ENCODE data around the gene USP48. TPM values are rescaled to one million over a fixed set of nuclear protein-coding genes. Genes with fewer than 3 reads are reported as not detected.

USP48 gene
- total RNA-seq, 1 donor from 2014 or later, result 56.4 TPM

DNA sequence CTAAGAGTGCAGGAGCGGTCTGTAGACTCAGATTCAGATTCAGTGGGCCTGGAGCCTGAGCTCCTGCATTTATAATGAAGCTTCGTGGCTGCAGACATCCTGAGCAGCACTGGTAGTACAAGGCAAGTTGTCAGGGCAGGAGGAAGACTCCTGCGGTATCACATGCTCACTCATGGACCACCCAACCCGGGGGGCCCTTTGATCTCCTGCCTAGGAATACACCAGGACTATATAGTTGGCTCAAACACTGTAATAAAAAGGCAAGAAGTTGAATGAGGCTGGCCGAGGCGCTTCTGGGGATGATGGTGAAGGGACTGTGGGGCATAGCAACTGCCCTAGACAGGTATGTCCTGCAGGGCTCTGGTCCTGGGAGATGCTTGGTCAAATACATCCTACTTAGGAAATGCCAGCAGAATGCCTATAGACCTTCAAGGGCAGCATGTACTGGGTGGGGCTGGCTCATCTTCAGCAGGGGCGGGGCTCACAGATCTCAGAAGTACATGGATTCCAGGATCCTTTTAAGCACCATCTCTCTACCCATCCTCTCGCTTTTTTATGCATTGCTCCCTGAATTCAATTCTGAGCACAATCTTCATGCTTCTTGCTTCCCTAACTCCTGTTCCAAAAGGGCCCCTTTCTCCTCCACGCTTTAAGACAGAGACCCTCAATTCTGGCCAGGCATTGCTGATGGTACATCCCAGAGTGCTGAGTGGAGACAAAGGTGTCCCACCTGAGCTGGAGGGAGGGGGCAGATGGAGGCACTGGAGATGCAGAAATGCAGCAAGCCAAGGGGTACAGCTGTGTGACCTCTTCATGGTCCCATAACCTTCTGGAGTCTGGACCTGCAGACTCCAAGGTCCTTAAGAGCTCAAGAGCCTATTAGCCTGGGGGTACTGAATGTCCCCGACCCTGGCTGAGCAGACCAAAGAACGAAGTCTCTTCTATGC lies 111.7 kb downstream of the USP48 start:
- peaks cover 31% of the 10 kb centered on the region for H3K27me3 ChIP-seq
- intact Hi-C loops (cut with DNase I), result no loop called here
- H3K4me3 ChIP-seq, result no peak overlapping the region
- H3K4me1 ChIP-seq, result peaks cover 42% of the 10 kb centered on the region
- DNase-seq (no peak), ATAC-seq (no peak)
- TF ChIP-seq, protein P1, sequence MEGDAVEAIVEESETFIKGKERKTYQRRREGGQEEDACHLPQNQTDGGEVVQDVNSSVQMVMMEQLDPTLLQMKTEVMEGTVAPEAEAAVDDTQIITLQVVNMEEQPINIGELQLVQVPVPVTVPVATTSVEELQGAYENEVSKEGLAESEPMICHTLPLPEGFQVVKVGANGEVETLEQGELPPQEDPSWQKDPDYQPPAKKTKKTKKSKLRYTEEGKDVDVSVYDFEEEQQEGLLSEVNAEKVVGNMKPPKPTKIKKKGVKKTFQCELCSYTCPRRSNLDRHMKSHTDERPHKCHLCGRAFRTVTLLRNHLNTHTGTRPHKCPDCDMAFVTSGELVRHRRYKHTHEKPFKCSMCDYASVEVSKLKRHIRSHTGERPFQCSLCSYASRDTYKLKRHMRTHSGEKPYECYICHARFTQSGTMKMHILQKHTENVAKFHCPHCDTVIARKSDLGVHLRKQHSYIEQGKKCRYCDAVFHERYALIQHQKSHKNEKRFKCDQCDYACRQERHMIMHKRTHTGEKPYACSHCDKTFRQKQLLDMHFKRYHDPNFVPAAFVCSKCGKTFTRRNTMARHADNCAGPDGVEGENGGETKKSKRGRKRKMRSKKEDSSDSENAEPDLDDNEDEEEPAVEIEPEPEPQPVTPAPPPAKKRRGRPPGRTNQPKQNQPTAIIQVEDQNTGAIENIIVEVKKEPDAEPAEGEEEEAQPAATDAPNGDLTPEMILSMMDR (IDR thresholded peaks at IDR 0.05), result no peak
- no peaks in the 10 kb centered on the region for H3K9me3 ChIP-seq
- H3K27ac ChIP-seq, result no peak overlapping the region
- H3K36me3 ChIP-seq, result no peaks in the 10 kb centered on the region

DNA sequence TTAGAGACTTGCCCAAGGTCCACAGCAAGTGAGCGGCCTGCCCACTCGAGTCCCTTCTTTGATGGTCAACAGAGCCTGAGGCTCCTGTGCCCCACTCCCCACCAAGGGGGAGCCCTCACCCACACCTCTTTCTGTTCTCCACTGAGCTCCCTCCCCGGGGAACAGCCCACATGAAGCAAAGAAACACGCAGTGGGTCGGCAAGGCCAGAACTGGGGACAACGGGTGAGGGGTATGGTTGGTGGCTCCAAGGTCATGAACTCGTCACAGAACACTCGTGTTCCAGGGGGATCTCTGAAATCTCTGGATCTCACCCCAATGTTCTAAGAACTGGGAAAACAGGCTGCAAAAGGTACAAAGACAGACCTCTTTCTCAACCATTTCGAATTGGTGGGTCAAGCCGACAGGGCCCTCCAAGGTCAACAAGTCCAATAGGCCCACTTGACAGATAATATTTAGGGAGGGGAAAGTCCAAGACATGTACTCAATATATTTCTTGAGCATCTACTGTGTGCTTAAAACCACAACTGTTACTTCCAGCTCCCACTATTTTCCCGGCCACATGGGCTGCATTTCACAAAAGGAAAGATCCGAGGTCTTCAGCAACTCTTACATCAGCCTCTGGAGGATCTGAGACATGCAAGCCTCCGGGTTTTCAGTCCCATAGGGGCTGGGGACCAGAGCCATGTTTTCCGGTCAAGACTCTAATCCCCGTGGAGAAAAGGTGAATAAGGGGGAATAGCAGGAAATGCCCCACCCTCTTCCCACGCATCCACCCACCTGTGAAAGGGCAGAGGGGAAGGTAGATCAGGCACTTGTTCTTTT lies 112.7 kb downstream of the USP48 start:
- Histone ChIP-seq H3K36me3 (no peaks in the 10 kb centered on the region), H3K4me3 (no peak overlapping the region), H3K27me3 (peaks cover 35% of the 10 kb centered on the region), H3K27ac (no peak overlapping the region), H3K9me3 (no peaks in the 10 kb centered on the region), H3K4me1 (peaks cover 44% of the 10 kb centered on the region)
- no peak for DNase-seq
- intact Hi-C loops (cut with DNase I), result no loop called here
- TF ChIP-seq, protein P1 (IDR thresholded peaks at IDR 0.05), result no peak
- no peak for ATAC-seq

DNA sequence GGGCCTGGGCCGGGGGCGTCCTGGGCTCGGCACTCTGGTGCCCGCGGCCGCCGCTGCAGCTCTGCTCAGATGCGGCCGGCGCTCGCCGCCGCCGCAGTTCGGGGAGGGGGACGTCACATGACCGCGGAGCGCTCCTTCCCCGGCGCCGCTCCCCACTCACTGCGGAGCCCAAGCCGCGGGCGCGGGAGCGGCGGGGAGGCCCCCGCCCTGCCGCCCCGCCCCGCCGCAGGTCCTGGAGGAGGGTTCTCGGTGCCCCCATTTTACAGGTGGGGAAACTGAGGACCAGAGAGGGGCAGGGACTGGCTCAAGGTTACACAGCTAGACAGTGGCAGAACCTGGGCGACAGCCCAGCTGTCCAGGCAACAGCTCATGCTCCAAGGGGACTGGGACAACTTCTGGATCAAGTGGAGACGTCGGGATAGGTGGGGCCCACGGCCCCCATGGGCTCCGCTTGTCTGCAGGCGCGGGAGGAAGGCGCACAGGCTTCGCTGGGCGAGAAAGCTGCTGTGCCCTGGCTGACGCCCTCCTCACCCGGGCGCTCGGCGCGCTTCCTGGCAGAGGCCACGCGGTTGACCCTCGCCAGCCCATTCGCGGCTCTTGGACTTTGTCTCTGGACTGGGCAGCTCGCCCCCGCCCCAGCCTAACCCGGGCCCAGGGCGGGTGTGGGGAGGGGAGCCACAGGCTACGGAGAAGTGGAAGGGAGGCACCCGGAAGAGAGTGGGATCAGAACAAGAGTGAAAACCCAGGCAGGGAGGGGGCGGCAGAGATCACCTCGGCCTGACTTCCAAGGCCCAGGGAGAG lies 113.5 kb downstream of the USP48 start, which contains the start of gene RAP1GAP:
RAP1GAP (minus strand) TSS at position 100 of the 801 bp plus-strand sequence. CDS start 49,325 bp downstream, outside the sequence.
- H3K4me1 ChIP-seq, result peaks cover 44% of the 10 kb centered on the region
- intact Hi-C loops (cut with DNase I), result no loop called here
- no peak within 1 kb of the TSS for H3K27ac ChIP-seq
- TF ChIP-seq, protein P1 (IDR thresholded peaks at IDR 0.05), result no peak
- DNase-seq, result peak; percentile 78
- no peaks in the 10 kb centered on the region for H3K36me3 ChIP-seq
- peaks cover 35% of the 10 kb centered on the region for H3K27me3 ChIP-seq
- H3K9me3 ChIP-seq, result no peaks in the 10 kb centered on the region
- H3K4me3 ChIP-seq, result peak within 1 kb of the TSS; percentile 43
- peak; percentile 63 for ATAC-seq

DNA sequence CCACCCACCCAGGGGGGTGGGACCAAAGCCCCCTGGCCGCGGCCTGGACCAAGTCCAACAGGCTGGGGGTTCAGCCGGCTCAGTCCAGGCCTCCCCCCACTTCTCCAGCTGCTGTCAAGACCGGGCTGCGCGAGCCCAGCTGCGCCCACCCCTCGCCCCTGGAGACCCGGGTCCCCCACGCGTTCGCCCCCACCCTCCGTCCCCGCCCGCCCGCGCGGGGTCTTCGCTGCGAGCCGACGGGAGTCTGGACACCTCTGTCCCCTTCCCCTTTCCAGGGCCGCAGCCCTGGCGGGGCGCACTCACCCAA lies 114.0 kb downstream of the USP48 start:
- no peak for DNase-seq
- H3K27me3 ChIP-seq, result peaks cover 35% of the 10 kb centered on the region
- peaks cover 43% of the 10 kb centered on the region for H3K4me1 ChIP-seq
- intact Hi-C loops (cut with DNase I), result no loop called here
- no peaks in the 10 kb centered on the region for H3K9me3 ChIP-seq
- ATAC-seq, result no peak
- TF ChIP-seq, protein P1 (IDR thresholded peaks at IDR 0.05), result no peak
- H3K27ac ChIP-seq, result no peak overlapping the region
- H3K36me3 ChIP-seq, result no peaks in the 10 kb centered on the region
- H3K4me3 ChIP-seq, result peak overlapping the region; percentile 43

DNA sequence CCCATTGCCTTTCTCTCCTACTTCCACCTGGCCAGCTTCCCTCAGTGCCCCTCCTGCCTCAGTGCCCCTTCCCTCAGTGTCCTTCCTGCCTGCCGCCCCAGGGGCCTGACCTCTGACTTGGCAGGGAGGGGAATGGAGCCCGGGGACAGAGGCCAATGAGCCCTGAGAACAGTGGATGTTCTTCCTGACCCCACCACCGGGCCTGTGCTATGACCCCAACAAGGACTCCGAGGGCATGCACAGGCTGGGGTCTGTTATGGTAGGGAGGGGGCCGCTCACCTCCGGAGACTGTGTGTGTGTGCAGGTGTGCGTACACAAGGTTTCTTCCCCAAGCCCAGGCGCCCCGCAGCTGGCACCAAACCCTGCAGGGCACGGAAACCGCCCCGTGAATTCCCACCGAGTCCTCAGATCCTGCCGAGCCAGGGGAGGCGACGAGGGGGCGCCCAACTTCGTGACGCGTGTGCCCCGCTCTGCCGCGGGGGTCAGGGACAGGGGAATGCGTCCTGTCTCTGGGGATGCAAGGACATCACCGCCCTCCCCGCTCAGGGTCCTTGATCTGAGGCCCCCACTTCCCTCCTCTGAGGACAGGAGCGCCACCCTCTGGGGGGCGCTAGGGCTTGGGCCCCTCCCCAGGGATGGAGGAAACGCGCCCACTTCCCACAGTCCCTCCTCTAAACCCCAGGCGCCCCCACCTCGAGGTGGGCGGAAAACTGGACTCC lies 114.6 kb downstream of the USP48 start:
- Histone ChIP-seq H3K9me3 (no peaks in the 10 kb centered on the region), H3K27ac (no peak overlapping the region), H3K36me3 (no peaks in the 10 kb centered on the region), H3K4me3 (peak overlapping the region; percentile 43), H3K27me3 (peaks cover 35% of the 10 kb centered on the region), H3K4me1 (peaks cover 38% of the 10 kb centered on the region)
- intact Hi-C loops (cut with DNase I), result no loop called here
- DNase-seq, result no peak
- ATAC-seq, result no peak
- TF ChIP-seq, protein P1 (IDR thresholded peaks at IDR 0.05), result no peak

All from upper lobe of right lung (tissue), 1 donor.